ENCODE data around the gene POLN.

The POLN gene

DNA sequence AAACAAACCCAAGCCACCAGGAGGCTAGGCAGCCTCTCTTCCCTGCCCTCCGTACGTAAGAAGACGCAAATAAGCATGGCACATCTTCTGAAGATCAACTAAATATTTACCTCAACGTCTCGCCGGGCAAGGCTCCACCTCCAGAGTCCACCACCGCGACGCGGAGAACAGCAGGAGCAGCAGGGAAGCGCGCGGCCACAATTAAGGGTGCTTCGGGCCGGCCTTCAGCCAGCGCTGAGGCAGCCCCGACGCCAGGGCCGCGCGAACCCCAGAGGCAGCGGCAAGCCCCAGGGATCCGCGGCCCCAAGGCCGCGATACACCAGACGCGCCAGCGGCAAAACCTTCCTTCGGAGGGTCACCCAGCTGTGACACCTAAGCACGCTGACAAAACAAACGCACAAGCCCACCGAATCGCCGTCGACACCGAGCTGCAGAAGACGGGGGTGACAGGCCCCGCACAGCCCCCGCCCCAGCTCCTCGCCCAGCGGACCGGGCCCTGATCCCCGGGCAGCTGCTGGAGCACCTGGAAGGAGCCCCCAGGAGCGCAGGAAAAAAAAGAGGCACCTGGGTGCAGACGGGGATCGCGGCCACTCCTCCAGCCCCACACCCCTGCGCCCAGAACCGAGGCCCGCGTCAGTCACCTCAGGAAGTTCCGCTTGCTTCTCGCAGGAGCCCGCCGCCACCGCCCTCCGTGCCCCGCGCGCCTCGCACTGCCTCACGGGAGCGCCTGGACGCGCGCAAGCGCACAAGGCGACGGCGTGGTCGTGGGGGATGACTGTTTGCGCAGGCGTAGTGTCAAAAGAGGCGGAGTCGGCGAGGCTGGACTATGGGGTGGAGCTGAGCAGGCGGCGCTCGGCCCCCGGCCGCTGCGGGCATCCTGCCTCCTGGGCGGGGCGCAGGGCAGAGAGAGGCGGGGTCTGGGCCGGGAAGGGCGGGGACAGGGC lies at the start of gene POLN, which contains the start of gene HAUS3:
TSS of gene POLN (minus strand) at position 712 of the 944 bp plus-strand sequence. CDS start 12,890 bp downstream, outside the sequence.
TSS of gene HAUS3 (minus strand) at position 712 of the 944 bp plus-strand sequence. CDS start 1,175 bp downstream, outside the sequence.
- peak; percentile 99 for DNase-seq (ENCODE audit: low spot score)

DNA sequence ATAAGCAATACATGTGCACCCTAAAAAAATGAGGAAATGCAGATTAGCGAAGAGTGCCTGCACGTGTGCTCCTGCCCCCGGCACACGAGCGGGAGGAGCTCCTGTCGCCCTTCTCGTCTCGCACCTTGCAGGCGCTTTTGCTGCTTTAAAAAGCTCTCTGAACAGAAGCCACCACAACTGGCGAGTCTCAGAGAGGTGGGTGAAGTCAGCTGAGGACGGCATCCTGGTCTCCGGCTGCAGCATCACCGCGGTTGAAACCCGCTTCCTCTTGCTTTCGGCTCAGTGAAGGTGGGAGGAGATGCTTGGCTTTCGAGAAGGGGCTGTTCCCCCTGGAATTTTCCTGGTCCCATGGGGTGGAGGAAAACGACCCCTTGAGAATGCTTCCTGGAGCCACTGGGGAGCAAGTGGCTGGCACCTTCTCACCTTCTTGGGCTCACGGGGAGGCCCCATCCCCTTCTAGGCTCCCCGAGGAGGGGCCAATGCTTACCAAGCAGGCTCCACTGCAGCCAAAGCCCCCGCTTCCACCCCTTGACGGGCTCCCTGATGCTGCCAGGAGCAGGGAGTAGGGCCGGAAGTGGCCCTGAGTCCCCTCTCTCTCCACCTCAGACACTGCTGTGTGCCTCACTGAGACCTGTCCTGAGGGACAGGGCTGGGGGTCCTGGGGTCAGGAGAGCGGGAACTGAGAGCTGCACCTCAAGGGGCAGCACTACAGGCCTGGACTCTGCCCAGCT lies 49.2 kb upstream of the POLN start:
- DNase-seq (ENCODE audit: low spot score): no peak

- no peak for DNase-seq (ENCODE audit: low spot score)
These were observed 48.6 kb upstream of the POLN start for GRCh38 chr4:2290488-2290887.

GRCh38 chr4:2289955-2290333 lies 48.0 kb upstream of the POLN start:
- no peak for DNase-seq (ENCODE audit: low spot score)

- DNase-seq (ENCODE audit: low spot score): no peak
These were observed 47.5 kb upstream of the POLN start for GRCh38 chr4:2289311-2289954.

DNA sequence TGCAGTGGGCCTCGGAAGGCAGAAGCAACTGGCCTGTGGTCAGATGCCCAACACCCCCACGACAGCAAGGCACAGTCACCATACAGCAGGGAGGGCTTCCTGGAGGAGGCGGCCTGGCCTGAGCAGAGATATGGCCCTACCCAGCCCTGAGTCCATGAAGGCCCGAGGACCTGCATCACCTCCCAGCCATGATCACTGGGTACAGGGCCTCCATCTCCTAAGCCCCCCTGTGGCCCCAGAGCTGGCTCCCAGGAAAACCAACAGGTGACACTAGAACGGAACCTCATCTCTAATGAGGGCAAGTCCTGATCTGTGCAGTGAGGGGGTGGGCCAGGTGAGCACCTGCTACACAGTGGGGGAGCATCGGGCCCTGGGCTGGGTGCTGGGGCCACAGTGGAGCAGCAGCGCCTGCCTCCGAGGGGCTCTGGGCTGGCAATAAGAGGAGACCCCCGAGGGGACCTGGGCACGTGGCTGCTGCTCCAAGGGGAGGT lies 46.2 kb upstream of the POLN start:
- DNase-seq (ENCODE audit: low spot score): no peak

DNA sequence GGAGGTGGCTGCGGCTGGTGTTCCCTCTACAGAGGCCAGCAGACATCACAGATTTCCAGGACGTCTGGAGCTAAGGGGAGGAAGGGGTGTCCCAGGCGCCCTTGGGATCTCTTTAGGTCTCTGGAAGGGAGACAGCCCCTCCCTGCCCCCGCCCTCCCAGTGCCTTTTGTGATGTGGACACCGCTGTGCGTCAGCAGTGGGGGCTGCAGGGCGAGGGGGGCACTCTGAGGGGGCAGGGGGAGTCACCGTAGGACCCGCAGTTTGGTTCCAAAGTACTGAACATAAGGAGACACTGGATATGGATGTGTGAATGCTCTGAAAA lies 45.6 kb upstream of the POLN start:
- no peak for DNase-seq (ENCODE audit: low spot score)

GRCh38 chr4:2286904-2287593 lies 45.1 kb upstream of the POLN start:
- no peak for DNase-seq (ENCODE audit: low spot score)

- DNase-seq (ENCODE audit: low spot score): no peak
These were observed 43.9 kb upstream of the POLN start for GRCh38 chr4:2285613-2286381.

- DNase-seq (ENCODE audit: low spot score): no peak
These were observed 43.2 kb upstream of the POLN start for GRCh38 chr4:2284934-2285612.

- no peak for DNase-seq (ENCODE audit: low spot score)
These were observed 42.4 kb upstream of the POLN start for GRCh38 chr4:2284161-2284933.

DNA sequence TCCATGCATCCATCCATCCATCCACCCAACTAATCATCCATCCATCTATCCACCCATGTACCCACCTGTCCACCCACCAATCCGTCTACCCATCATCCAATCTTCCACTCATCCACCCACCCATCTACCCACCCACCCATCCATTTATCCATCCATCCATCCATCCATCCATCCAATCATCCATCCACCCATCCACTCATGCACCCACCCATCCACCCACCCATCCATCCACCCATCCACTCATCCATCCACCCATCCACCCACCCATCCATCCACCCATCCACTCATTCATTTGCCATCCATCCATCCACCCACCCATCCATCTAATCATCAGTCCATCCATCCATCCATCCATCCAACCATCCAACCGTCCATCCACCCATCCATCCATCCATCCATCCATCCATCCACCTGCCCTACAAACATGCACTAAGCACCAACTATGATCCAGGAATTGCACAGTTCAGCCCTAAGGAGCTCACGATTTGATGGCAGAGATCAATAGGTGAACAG lies 41.3 kb upstream of the POLN start:
- no peak for DNase-seq (ENCODE audit: low spot score)

DNA sequence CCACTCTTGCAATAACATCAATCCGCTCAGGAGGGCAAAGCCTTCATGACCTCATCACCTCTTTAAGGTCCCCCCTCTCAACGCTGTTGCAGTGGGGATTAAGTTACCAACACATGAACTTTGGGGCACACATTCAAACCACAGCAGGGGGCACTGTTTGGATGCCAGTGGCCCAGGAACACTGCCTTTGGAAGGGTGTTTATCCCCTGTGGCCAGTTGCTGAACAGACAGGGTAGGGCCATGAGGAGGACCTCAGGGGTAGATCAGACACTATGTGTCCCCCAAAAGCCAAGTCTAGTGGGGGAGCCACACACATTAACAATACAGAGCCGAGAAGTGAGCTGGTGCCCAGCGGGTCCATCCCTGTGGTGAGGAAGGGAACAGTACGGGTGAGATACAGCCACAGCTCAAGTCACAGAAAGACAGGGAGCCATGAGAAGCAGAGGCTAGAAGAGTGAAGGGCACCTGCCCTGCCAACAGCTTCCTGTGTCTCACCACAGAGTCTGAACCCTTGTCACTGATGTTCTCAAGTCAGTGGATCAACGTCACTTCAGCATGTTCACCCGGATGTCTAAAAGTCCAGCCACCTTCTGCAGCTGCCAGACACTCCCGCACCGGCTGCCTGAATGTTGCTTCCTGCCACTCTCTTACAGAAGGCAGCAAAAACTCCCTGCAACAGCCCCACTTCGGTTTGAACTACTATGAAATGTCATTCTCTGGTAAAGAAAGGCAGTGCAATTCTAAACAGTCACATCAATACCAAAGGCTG lies 39.8 kb upstream of the POLN start:
- no peak for DNase-seq (ENCODE audit: low spot score)

DNA sequence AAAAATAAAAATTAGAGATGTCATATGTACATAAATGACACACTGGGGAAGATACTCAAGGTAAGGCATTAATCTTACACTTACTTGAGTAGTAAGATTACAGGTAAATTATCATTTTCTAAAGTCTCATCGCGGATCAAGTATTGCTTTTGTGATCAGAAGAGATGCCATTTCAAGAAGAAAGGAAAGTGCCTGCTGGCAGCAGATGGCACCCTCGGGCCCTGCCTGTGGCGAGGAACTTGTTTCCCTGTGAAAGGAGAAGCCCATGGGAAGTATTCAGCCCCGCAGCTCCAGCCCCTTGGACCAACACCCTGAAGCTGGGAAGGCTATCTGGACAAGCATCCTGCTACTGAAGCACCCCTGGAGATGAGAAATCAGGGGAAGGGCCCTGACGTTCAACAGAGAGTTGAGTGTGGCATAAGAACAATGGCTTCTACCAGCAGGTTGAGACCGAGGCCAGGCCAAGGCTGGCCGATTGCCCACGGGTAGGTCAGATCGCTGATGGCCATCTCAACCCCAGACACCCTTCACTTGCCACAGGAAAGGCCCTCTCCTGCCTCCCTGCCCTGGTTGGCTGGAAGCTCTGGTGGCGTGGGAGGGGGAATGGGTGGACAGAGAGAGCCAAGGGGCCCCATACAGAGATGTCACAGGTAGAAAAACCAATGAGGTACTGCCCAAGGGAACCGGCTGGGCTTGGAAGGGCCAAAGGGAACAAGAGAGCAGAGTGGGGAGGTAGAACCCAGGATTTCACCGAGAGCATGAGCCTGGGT lies 38.8 kb upstream of the POLN start:
- no peak for DNase-seq (ENCODE audit: low spot score)

GRCh38 chr4:2277956-2278355 lies 36.0 kb upstream of the POLN start:
- DNase-seq (ENCODE audit: low spot score): no peak

GRCh38 chr4:2276581-2277325 lies 34.8 kb upstream of the POLN start:
- DNase-seq (ENCODE audit: low spot score): no peak

- no peak for DNase-seq (ENCODE audit: low spot score)
These were observed 33.8 kb upstream of the POLN start for GRCh38 chr4:2275546-2276251.

Data from HuH-7 (cell line).